HepG2 (cell line): Measurements from ENCODE around the gene SECTM1. TPM values are rescaled to one million over a fixed set of nuclear protein-coding genes. Genes with fewer than 3 reads are reported as not detected.

Source experiments
- ATAD3A ChIP-seq: sonication (generic); formaldehyde crosslinking; IDR thresholded peaks from 2 replicates; pipeline ENCODE4 v1.4.0; 2020; ENCODE audit warnings: missing genetic modification reagents
- BCL6 ChIP-seq: IDR thresholded peaks from 2 replicates; pipeline ENCODE4 v1.6.1; 2016; ENCODE audit warnings: missing genetic modification reagents, missing compliant biosample characterization
- CENPX ChIP-seq: sonication (generic); formaldehyde crosslinking; IDR thresholded peaks from 2 replicates; pipeline ENCODE4 v1.9.0; 2021; ENCODE audit warnings: mild to moderate bottlenecking, missing genetic modification reagents, moderate library complexity
- DNMT1 ChIP-seq: sonication (generic); formaldehyde crosslinking; IDR thresholded peaks from 2 replicates; pipeline ENCODE4 v1.5.1; 2020; ENCODE audit warnings: mild to moderate bottlenecking, missing genetic modification reagents
- DZIP1 ChIP-seq: sonication (generic); formaldehyde crosslinking; IDR thresholded peaks from 2 replicates; pipeline ENCODE4 v1.5.0; 2020; ENCODE audit warnings: mild to moderate bottlenecking, missing genetic modification reagents
- GLI4 ChIP-seq: sonication (generic); formaldehyde crosslinking; IDR thresholded peaks from 2 replicates; pipeline ENCODE4 v1.5.1; 2020; ENCODE audit warnings: missing genetic modification reagents, mild to moderate bottlenecking, moderate library complexity, borderline replicate concordance
- KLF12 ChIP-seq: sonication (generic); formaldehyde crosslinking; IDR thresholded peaks from 2 replicates; pipeline ENCODE4 v1.4.0; 2020; ENCODE audit warnings: missing genetic modification reagents, borderline replicate concordance
- POLR2G ChIP-seq: fragments of 200-400 bp; formaldehyde crosslinking; IDR thresholded peaks from 2 replicates; pipeline ENCODE4 v1.6.1; 2018; ENCODE audit warnings: mild to moderate bottlenecking, low read depth, low read length, moderate library complexity
- SAP130 ChIP-seq: IDR thresholded peaks from 2 replicates; pipeline ENCODE4 v1.6.1; 2016; ENCODE audit warnings: low read depth
- SOX13 ChIP-seq, 3 experiments: fragments of 450-650 bp in 1 of 3; sonication (generic) in 1 of 3; formaldehyde crosslinking in 1 of 3; IDR thresholded peaks in 2 of 3; conservative IDR thresholded peaks in 1 of 3; 2 replicates each; pipeline versions ENCODE4 v1.5.0 to v1.6.1; 2016 to 2020; ENCODE audit warnings: antibody characterized with exemption in 1 of 3, mild to moderate bottlenecking in 1 of 3, missing compliant biosample characterization in 1 of 3, missing genetic modification reagents in 1 of 3, moderate library complexity in 1 of 3
- STAG1 ChIP-seq: sonication (generic); formaldehyde crosslinking; IDR thresholded peaks from 2 replicates; pipeline ENCODE4 v1.4.0; 2020; ENCODE audit warnings: missing genetic modification reagents
- TBP ChIP-seq: sonication (generic); formaldehyde crosslinking; IDR thresholded peaks from 2 replicates; pipeline ENCODE4 v1.5.0; 2020; ENCODE audit warnings: missing genetic modification reagents
- TP53 ChIP-seq: sonication (generic); formaldehyde crosslinking; conservative IDR thresholded peaks from 2 replicates; pipeline ENCODE4 v1.4.0; 2020; ENCODE audit warnings: missing genetic modification reagents
- ZNF337 ChIP-seq: sonication (generic); formaldehyde crosslinking; IDR thresholded peaks from 2 replicates; pipeline ENCODE4 v1.5.1; 2020; ENCODE audit warnings: missing genetic modification reagents, low read depth, mild to moderate bottlenecking, borderline replicate concordance
- ZNF441 ChIP-seq: sonication (generic); formaldehyde crosslinking; IDR thresholded peaks from 2 replicates; pipeline ENCODE4 v1.7.0; 2021; ENCODE audit warnings: missing genetic modification reagents, borderline replicate concordance
- polyA plus RNA-seq, 8 experiments: library from polyadenylated mRNA; depleted of rRNA in 3 of 8; stranded (reverse) in 7 of 8; unstranded in 1 of 8; fragments of >200 nt; fragmentation: Illumina TruSeq in 4 of 8; extraction: Trizol in 4 of 8; gene quantifications; 2 replicates each; pipeline versions ENCODE4 v1.2.1 to v1.2.3, GENCODE V29; 2011 to 2016; ENCODE audit warnings: low read depth in 4 of 8, missing spikeins in 1 of 8, mixed read lengths in 1 of 8; ENCODE audit not compliant: insufficient read depth in 1 of 8
- total RNA-seq, 5 experiments: library from RNA; depleted of rRNA; stranded (reverse); fragments of >200 nt; fragmentation: Illumina TruSeq; extraction: Trizol; gene quantifications; 2 replicates each; pipeline ENCODE4 v1.2.3, GENCODE V29; 2016; ENCODE audit warnings: low read depth in 1 of 5
- TF ChIP-seq, protein P1 (sequence below): sonication (generic); formaldehyde crosslinking; IDR thresholded peaks from 2 replicates; pipeline ENCODE4 v1.8.1; 2023; ENCODE audit warnings: mild to moderate bottlenecking, moderate library complexity, missing genetic modification reagents
- TF ChIP-seq, protein P2 (sequence below): sonication (generic); formaldehyde crosslinking; IDR thresholded peaks from 2 replicates; pipeline ENCODE4 v1.8.0; 2022; ENCODE audit warnings: missing genetic modification reagents, low read depth, mild to moderate bottlenecking, borderline replicate concordance
- TF ChIP-seq, protein P3 (sequence below): sonication (generic); formaldehyde crosslinking; IDR thresholded peaks from 2 replicates; pipeline ENCODE4 v1.4.0; 2020; ENCODE audit warnings: missing genetic modification reagents
- TF ChIP-seq, protein P4 (sequence below): sonication (generic); formaldehyde crosslinking; IDR thresholded peaks from 2 replicates; pipeline ENCODE4 v1.5.0; 2020; ENCODE audit warnings: missing genetic modification reagents
- TF ChIP-seq, protein P5 (sequence below): sonication (generic); formaldehyde crosslinking; IDR thresholded peaks from 2 replicates; pipeline ENCODE4 v1.4.0; 2020; ENCODE audit warnings: missing genetic modification reagents

The SECTM1 gene
- total and polyA plus RNA-seq, 2 of the 13 experiments (the other 11 are each of a cell fraction or from before 2014, with no cell fraction given), result 3.5 to 5.3 TPM

GRCh38 chr17:82320140-82320840, 13.3 kb downstream of the SECTM1 start (continued):
- TF ChIP-seq KLF12 (peak; percentile 71; the same call in 1 of the 2 replicates), CENPX (CRISPR knock-in tag) (no peak), POLR2G (peak; percentile 62; the same call in 1 of the 2 replicates), DNMT1 (no peak), SAP130 (CRISPR knock-in tag) (peak; percentile 42), BCL6 (0 out of 2 replicates have a peak, but pooled peaks have one; percentile 26), ATAD3A (no peak), ZNF441 (CRISPR knock-in tag) (0 out of 2 replicates have a peak, but pooled peaks have one; percentile 14), SOX13 (IDR thresholded peaks at IDR 0.05) (0 out of 2 replicates have a peak, but pooled peaks have one; percentile 25), SOX13 (CRISPR knock-in tag; conservative IDR thresholded peaks at IDR 0.05 in 1 of 2, IDR thresholded peaks at IDR 0.05 in 1 of 2) (no peak), TP53 (CRISPR knock-in tag) (peak; percentile 53; the same call in 1 of the 2 replicates), GLI4 (0 out of 2 replicates have a peak, but pooled peaks have one; percentile 52), ZNF337 (CRISPR knock-in tag) (no peak), DZIP1 (CRISPR knock-in tag) (peak; percentile 65; the same call in 1 of the 2 replicates), STAG1 (CRISPR knock-in tag) (0 out of 2 replicates have a peak, but pooled peaks have one; percentile 29), TBP (CRISPR knock-in tag) (no peak)
- TF ChIP-seq, protein P1, sequence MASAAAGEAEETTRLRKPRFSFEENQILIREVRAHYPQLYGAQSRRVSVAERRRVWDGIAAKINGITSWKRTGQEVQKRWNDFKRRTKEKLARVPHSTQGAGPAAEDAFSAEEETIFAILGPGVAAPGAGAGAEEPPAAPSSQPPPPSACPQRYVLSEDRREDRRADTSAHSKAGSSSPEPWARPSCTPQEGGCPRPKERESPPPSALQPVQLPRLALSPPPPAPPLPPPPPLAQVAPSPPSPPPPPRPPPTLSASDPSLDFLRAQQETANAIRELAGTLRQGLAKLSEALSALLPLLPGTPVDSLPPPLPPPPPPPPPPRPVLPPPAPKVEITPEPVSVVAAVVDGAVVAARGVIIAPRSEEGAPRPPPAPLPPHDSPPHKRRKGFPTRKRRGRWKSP (CRISPR knock-in tag), result peak; percentile 27; the same call in 1 of the 2 replicates
- TF ChIP-seq, protein P2, sequence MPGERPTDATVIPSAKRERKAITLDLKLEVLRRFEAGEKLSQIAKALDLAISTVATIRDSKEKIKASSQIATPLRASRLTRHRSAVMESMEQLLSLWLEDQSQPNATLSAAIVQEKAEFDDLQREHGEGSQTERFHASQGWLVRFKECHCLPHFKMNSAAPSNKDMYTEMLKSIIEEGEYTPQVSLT (CRISPR knock-in tag), result no peak
- TF ChIP-seq, protein P3, sequence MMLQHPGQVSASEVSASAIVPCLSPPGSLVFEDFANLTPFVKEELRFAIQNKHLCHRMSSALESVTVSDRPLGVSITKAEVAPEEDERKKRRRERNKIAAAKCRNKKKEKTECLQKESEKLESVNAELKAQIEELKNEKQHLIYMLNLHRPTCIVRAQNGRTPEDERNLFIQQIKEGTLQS (CRISPR knock-in tag), result no peak
- TF ChIP-seq, protein P4, sequence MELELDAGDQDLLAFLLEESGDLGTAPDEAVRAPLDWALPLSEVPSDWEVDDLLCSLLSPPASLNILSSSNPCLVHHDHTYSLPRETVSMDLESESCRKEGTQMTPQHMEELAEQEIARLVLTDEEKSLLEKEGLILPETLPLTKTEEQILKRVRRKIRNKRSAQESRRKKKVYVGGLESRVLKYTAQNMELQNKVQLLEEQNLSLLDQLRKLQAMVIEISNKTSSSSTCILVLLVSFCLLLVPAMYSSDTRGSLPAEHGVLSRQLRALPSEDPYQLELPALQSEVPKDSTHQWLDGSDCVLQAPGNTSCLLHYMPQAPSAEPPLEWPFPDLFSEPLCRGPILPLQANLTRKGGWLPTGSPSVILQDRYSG (CRISPR knock-in tag), result no peak
- TF ChIP-seq, protein P5, sequence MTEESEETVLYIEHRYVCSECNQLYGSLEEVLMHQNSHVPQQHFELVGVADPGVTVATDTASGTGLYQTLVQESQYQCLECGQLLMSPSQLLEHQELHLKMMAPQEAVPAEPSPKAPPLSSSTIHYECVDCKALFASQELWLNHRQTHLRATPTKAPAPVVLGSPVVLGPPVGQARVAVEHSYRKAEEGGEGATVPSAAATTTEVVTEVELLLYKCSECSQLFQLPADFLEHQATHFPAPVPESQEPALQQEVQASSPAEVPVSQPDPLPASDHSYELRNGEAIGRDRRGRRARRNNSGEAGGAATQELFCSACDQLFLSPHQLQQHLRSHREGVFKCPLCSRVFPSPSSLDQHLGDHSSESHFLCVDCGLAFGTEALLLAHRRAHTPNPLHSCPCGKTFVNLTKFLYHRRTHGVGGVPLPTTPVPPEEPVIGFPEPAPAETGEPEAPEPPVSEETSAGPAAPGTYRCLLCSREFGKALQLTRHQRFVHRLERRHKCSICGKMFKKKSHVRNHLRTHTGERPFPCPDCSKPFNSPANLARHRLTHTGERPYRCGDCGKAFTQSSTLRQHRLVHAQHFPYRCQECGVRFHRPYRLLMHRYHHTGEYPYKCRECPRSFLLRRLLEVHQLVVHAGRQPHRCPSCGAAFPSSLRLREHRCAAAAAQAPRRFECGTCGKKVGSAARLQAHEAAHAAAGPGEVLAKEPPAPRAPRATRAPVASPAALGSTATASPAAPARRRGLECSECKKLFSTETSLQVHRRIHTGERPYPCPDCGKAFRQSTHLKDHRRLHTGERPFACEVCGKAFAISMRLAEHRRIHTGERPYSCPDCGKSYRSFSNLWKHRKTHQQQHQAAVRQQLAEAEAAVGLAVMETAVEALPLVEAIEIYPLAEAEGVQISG (CRISPR knock-in tag), result peak; percentile 55; the same call in 1 of the 2 replicates
